ENCODE measurements around the gene PDZD2. TPM values are rescaled to one million over a fixed set of nuclear protein-coding genes. Genes with fewer than 3 reads are reported as not detected.
A peak's percentile ranks its signal among the peaks of the same experiment; 100 is the strongest.
"Not testable (repeated sequence)": the region's sequence is repeated elsewhere in the genome, so short reads cannot be mapped to it uniquely, and the experiment has no call there.

Gene PDZD2
- total RNA-seq, 1 donor from 2014 or later, result 80.1 TPM

DNA sequence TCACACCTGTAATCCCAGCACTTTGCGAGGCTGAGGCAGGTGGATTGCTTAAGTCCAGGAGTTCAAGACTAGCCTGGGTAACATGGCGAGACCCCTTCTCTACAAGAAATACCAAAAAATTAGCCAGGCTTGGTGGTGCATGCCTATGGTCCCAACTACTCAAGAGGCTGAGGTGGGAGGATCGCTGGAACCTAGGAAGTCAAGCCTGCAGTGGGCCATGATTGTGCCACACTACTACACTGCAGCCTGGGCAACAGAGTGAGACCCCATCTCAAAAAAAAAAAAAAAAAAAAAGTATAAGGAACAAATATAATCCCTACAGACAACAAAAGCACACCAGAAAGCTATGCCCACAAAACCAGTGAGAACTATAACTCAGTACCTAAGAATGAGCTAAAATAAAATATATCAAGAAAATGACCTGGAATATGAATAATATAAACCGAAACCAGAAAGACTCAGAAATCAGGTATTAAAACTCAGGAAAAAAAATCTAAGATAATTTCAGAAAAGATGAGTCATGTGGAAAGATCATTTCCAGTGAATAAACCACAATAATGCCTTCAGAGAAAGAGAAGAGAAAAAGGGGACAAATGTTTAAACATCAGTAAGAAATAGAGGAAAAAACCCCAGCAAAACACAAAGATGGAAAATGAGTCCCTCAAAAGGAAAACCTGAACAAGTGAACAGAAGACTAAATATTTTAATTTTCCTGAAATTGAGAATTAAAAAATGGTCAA, 477.8 kb downstream of the PDZD2 start:
- DNase-seq (no peak), ATAC-seq (no peak)
- intact Hi-C loops (cut with micrococcal nuclease), result no loop called here

DNA sequence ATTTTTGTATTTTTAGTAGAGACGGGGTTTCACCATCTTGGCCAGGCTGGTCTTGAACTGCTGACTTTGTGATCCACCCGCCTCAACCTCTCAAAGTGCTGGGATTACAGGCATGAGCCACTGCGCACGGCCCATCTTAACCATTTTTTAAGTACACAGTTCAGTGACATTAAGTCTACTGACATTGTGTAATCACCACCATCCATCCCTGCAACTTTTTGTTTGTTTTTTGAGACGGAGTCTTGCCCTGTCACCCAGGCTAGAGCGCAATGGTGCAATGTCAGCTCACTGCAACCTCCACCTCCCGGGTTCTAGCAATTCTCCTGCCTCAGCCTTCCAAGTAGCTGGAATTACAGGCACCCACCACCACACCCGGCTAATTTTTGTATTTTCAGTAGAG, 480.0 kb downstream of the PDZD2 start:
- DNase-seq; intact Hi-C loops (cut with micrococcal nuclease); ATAC-seq: not testable (repeated sequence)

DNA sequence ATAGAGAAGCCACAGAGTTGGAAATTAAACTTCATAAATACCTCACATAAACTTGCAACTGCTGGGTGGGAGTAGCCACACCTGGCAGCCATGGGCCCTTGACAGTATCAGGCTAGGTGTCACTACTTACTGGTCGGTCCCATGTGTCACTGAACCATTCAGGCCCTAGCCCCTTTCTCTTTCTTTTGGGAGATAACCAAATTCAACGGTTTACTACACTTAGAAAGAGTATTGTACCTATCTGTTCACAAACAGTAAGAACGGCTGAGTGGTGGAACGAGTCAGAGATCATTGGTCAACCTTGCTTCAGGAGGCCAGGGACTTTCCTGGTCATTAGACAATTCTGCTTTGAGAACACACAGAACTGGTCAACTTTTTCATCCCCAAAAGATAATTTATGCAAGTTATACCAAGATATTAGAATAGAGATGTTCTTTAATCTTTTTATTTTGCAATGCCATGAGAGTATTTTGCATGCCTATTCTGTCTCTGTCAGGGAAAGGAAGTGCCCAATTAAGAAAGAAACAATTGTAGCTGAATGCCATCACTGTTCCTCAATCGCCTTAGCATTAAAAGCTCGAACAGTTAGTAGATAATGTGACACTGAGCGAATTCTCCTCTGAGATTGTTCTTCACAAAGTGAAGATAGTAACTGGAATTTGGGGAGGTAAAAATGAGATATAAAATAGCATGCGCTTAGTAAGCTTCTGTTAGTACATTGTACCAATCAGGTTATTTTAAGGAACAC, 484.3 kb downstream of the PDZD2 start:
- no peak for DNase-seq
- intact Hi-C loops (cut with micrococcal nuclease), result no loop called here
- ATAC-seq, result peak; percentile 34

GRCh38 chr5:32123889-32124676, 485.2 kb downstream of the PDZD2 start:
- DNase-seq (no peak), ATAC-seq (peak; percentile 66)
- intact Hi-C loops (cut with micrococcal nuclease), result no loop called here

DNA sequence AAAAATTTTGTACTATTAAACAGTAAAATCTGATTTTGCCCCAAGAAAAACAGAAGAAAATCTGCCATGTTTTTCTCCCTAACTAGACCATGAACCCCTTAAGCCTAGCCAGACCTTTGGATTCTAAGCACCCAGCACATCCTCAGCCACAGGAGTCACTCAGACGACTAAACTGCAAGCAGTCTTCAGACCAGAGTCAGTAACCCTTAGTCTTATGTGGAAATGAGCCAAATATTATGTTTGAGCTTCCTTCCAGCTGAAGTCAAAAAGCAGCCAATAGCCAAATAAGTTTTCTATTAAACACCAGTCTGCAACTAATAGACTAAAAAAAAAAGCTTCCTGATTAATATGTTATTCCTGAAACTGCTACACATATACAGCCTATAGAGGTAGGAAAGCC, 487.8 kb downstream of the PDZD2 start:
- intact Hi-C loops (cut with micrococcal nuclease), result no loop called here
- ATAC-seq (peak; percentile 12), DNase-seq (no peak)

DNA sequence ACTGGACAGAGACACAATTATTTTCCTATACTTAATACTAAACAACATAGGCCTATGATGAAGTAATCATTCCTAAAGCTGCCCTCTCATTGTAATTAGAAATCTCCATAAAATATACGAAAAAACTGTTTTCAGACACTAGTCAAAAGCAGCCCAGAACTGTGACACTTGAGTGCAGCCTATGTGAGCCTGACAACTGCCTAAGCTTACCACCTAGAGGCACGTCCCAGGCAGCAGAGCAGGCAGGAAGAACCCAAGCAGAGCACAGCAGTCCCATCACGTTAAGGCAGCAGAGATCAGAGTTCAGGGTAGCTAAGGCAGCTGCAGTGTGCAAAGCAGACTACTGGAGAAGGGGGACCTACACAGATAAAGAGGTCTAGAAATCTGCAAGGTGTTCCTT, 488.8 kb downstream of the PDZD2 start:
- intact Hi-C loops (cut with micrococcal nuclease), result no loop called here
- ATAC-seq, result no peak

GRCh38 chr5:32129074-32129598, 490.2 kb downstream of the PDZD2 start:
- ATAC-seq (no peak), DNase-seq (no peak)
- intact Hi-C loops (cut with micrococcal nuclease), result no loop called here

More for the DNA sequence above, 488.8 kb downstream of the PDZD2 start:
- DNase-seq, result no peak

DNA sequence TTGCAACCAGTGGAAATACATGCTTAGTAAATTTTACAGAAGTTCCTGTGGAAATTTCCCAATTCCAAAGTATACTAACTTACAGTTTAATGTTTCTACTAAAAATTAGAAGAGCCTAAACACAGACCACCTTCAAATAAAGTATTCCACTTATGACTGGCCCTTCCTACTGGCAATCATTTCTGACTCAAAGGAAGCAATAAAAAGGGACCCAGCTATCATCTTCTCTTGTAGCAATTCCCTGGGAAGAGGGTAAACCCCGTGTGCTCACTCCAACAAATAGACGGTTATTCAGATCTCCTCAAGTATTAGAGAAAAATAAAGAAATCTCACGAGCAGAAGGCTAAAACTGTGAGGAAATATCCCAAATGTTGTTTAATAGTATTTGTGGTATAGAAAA, 491.9 kb downstream of the PDZD2 start:
- DNase-seq (no peak), ATAC-seq (no peak)
- intact Hi-C loops (cut with micrococcal nuclease), result no loop called here

DNA sequence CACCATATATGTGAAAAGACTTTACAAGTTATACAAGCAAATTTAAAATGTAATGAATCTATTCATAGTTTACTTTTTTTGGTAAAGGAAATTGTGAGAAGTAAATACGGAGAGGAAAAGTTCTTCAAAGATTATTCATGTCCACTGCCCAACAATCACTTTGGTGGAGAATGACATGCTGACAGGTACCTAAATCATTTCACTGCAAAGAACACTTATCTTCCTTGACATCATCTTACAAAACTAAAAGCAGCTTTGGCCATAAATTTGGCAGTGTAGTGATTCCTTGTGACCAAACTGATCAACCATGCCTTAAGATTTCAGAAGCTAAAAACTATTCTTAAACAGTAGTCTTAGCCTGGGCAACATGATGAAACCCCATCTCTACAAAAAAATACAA, 492.7 kb downstream of the PDZD2 start:
- ATAC-seq (no peak), DNase-seq (no peak)
- intact Hi-C loops (cut with micrococcal nuclease), result no loop called here

DNA sequence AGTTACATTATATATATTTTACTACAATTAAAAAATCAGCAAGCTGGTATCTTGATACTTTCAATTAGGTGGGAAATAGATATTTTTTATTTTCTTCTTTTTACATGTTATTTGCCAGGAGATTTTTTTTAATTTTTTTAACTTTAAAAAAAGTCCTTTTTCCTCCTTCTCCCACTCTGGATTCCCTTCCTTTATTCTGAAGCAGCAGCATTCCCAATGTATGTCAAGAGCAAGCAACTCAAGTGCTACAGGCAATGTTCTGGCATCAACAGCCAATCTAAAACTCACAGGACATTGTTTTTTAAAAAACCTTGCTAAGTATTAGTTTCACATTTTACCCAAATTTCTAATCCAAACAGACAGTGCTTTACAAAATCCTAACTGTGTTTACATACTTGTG, 493.8 kb downstream of the PDZD2 start:
- ATAC-seq, result no peak
- intact Hi-C loops (cut with micrococcal nuclease), result no loop called here
- no peak for DNase-seq

- DNase-seq, result no peak
- intact Hi-C loops (cut with micrococcal nuclease), result no loop called here
- no peak for ATAC-seq
Observed at GRCh38 chr5:32135086-32135485, 496.2 kb downstream of the PDZD2 start.

DNA sequence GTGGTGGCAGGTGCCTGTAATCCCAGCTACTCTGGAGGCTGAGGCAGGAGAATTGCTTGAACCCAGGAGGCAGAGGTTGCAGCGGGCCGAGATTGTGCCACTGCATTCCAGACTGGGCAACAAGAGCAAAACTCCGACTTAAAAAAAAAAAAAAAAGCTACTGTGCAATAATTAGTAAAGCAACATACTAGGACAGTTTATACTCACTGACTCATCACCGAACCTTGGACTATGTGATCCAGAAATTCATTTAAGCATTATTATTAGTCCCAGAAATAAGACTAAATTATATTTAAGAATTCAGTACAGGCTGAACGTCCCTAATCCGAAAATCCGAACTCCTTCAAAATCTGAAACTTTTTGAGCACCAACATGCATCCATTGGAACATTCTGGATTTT, 497.4 kb downstream of the PDZD2 start:
- ATAC-seq (no peak), DNase-seq (no peak)
- intact Hi-C loops (cut with micrococcal nuclease), result no loop called here

GRCh38 chr5:32138839-32139493, 500.0 kb downstream of the PDZD2 start:
- no peak for DNase-seq
- ATAC-seq, result no peak
- intact Hi-C loops (cut with micrococcal nuclease), result no loop called here

DNA sequence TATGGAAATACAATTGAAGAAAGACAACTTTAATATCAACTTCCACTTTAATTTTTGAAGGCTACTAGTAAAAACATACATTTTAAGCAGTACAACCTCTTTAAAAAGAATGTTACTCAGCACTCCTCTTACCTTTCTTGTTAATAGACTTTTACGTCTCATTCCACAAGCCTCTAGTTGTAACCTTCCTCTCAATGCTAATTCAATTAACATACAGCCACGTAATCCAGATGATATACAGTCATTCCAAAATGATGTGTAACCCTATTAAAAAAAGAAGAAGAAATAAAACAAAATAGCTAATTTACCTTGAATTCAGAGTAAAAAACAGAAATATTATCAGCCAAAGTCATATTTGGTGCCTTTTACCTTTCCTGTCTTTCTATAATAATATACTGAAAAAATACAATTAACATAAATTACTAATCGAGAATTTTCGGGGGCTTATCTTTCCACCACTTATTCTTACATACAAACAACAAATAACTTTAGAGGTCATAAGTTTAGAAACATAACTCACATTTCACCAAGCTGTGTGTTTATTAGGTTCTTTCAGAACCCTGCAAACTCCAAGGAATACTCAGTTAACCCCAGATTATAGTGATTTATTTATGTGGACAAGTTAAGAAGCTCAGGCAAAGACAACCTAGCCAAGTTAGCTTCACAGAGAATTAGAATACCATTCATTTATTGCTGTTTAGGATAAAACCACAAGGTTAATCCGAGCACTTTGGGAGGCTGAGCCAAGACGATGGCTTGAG, 504.9 kb downstream of the PDZD2 start:
- DNase-seq, result no peak
- intact Hi-C loops (cut with micrococcal nuclease), result no loop called here
- no peak for ATAC-seq

GRCh38 chr5:32144378-32145207, 505.7 kb downstream of the PDZD2 start:
- DNase-seq (peak; percentile 49), ATAC-seq (peak; percentile 82)
- intact Hi-C loops (cut with micrococcal nuclease), result no loop called here

DNA sequence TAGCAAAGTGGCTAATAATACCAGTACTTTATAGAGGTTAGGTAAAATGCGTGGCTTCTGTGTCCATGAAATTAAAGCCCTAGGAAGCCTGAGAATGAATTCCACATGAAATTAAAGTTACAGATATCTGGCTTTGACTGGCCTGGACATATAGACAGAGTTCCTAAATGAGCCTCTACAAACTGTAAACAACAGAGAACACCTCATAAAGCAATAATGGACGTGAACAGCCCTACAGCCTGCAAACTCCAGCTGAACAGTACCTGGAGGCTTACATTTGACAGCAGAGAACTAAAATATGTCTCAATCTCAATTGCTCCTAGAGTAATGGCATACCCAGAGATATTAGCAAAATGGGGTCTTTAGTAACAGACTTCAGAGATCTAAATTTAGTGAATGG, 506.4 kb downstream of the PDZD2 start:
- DNase-seq (no peak), ATAC-seq (peak; percentile 34)
- intact Hi-C loops (cut with micrococcal nuclease), result no loop called here

- peak; percentile 32 for ATAC-seq
Observed at GRCh38 chr5:32147236-32147635, 508.3 kb downstream of the PDZD2 start.

DNA sequence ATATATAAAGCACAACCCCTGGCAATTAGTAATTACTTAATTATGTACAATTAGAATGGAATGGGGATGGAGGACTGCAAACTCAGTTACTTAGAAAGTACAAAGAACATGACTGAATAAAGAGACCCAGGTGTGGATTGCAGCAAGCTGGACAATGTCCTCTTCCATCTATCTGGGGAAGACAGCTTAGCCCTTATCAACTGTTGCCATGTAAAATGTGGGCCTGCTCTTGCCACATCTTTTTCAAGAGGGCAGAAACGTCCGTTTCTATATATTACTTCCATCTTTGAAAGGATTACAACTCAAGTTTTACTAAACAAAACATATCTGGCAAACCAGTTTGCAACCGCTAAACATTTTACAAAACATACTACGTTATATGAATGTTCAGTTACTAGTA, 509.0 kb downstream of the PDZD2 start:
- intact Hi-C loops (cut with micrococcal nuclease), result no loop called here
- no peak for DNase-seq
- no peak for ATAC-seq

More at GRCh38 chr5:32147236-32147635, 508.3 kb downstream of the PDZD2 start:
- DNase-seq, result no peak
- intact Hi-C loops (cut with micrococcal nuclease), result no loop called here
